ENCODE measurements around the gene TMPRSS7. TPM values are rescaled to one million over a fixed set of nuclear protein-coding genes. Genes with fewer than 3 reads are reported as not detected.

The TMPRSS7 gene
- total RNA-seq, 1 experiment from 2014 or later, result not detected

GRCh38 chr3:112047264-112047663 is 12.7 kb downstream of the TMPRSS7 start:
- in situ Hi-C loops (cut with HindIII; ENCODE audit: low pct_unique_long_range_greater_than_20kb, low sequenced_read_pairs) (no loop called here), intact Hi-C loops (cut with micrococcal nuclease; ENCODE audit: unreplicated experiment) (no loop called here)
- ChIA-PET POLR2A (no interaction called here), CTCF (no interaction called here)
- Histone ChIP-seq H3K36me3 (ENCODE audit: control insufficient read depth, insufficient read depth, low read length) (no peaks in the 10 kb centered on the region), H3K4me3 (ENCODE audit: low read depth in 2 of 2, low read length in 2 of 2) (no peak overlapping the region), H3K4me1 (ENCODE audit: control insufficient read depth, insufficient read depth, low read length) (peaks cover 5% of the 10 kb centered on the region; the same call in 1 of the 2 replicates), H3K27ac (ENCODE audit: low read length) (no peak overlapping the region), H3K9me3 (ENCODE audit: control insufficient read depth, insufficient read depth, low read depth, low read length) (no peaks in the 10 kb centered on the region), H3K27me3 (ENCODE audit: control insufficient read depth, insufficient read depth, low read length) (peaks cover 4% of the 10 kb centered on the region)
- DNase-seq (ENCODE audit: low read depth, low spot score), result no peak
- no peak for ATAC-seq
- no TSS peak for BruUV-seq (replicated peaks)
- TF ChIP-seq CTCF (IDR thresholded peaks at IDR 0.05) (no peak), TCF7L2 (IDR thresholded peaks at IDR 0.05; ENCODE audit: low read depth, low read length) (no peak), POLR2AphosphoS5 (IDR thresholded peaks at IDR 0.05; ENCODE audit: low read depth, low read length) (no peak), SIN3A (IDR thresholded peaks at IDR 0.05; ENCODE audit: borderline replicate concordance, insufficient read depth, low read depth, low read length) (no peak), REST (IDR thresholded peaks at IDR 0.05; ENCODE audit: insufficient read depth in 1 of 2, low read depth in 2 of 2, low read length in 1 of 2) (no peak)

GRCh38 chr3:112048911-112049310 is 14.4 kb downstream of the TMPRSS7 start:
- intact Hi-C loops (cut with micrococcal nuclease; ENCODE audit: unreplicated experiment), result no loop called here
- no peak for TF ChIP-seq SIN3A (IDR thresholded peaks at IDR 0.05; ENCODE audit: borderline replicate concordance, insufficient read depth, low read depth, low read length)
- no peak for TF ChIP-seq POLR2AphosphoS5 (IDR thresholded peaks at IDR 0.05; ENCODE audit: low read depth, low read length)
- TF ChIP-seq REST (IDR thresholded peaks at IDR 0.05; ENCODE audit: insufficient read depth in 1 of 2, low read depth in 2 of 2, low read length in 1 of 2), result no peak
- TF ChIP-seq CTCF (IDR thresholded peaks at IDR 0.05), result no peak
- no peak for TF ChIP-seq TCF7L2 (IDR thresholded peaks at IDR 0.05; ENCODE audit: low read depth, low read length)
- CTCF ChIA-PET, result no interaction called here
- DNase-seq (ENCODE audit: low read depth, low spot score), result no peak
- H3K36me3 ChIP-seq (ENCODE audit: control insufficient read depth, insufficient read depth, low read length), result no peaks in the 10 kb centered on the region
- BruUV-seq (replicated peaks), result no TSS peak
- H3K27me3 ChIP-seq (ENCODE audit: control insufficient read depth, insufficient read depth, low read length), result no peaks in the 10 kb centered on the region; the same call in none of the 2 replicates
- peaks cover 3% of the 10 kb centered on the region; the same call in 1 of the 2 replicates for H3K4me1 ChIP-seq (ENCODE audit: control insufficient read depth, insufficient read depth, low read length)
- in situ Hi-C loops (cut with HindIII; ENCODE audit: low pct_unique_long_range_greater_than_20kb, low sequenced_read_pairs), result no loop called here
- no peaks in the 10 kb centered on the region for H3K9me3 ChIP-seq (ENCODE audit: control insufficient read depth, insufficient read depth, low read depth, low read length)
- ATAC-seq, result no peak
- POLR2A ChIA-PET, result no interaction called here
- no peak overlapping the region for H3K27ac ChIP-seq (ENCODE audit: low read length)
- H3K4me3 ChIP-seq (ENCODE audit: low read depth in 2 of 2, low read length in 2 of 2), result no peak overlapping the region
